ENCODE data around the gene GARIN3. TPM values are rescaled to one million over a fixed set of nuclear protein-coding genes. Genes with fewer than 3 reads are reported as not detected.

GARIN3 gene
- total and polyA plus RNA-seq, 4 donors: not detected

DNA sequence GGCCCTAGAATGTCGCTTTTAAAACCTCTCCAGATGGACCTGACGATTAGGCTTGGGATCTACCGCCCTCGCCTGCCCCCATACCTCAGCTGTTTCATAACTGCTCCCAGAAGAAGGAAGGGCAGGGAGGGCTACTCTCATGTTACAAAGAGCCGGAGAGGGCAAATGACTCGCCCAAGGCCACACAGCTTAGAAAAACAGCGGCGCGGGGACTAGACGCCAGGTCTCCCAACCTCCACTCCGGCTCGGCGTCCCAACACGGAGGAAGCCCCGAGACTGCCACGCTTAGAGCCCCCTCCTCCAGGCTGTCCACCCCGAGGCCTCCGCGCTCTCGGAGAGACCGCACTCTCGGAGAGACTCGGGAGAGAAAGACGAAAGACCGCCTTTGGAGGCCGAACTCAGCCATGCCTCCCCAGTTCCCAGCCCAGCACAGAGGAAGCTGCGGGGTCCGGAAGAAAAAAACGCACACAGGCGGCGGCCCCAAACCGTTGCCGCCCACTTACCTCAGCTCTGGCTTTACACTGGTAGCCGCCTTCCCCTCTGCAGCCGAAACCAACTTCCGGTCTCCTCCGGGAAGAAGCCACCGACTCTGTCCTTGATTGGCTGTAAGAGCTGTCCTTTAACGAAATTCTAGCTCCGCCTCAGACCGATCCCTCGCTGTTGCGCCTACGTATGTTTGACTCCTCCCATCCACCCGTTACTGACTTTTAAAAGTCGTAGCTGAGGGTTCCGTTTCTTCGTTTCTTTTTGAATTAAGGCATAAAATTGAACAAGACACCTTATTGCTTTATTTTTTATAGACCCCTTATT lies 23.5 kb downstream of the GARIN3 start, which contains the start of gene MED7:
TSS of gene MED7 (minus strand) at position 549 of the 810 bp plus-strand sequence. CDS start 3,434 bp downstream, outside the sequence.
- ATAC-seq (ENCODE audit: low FRiP score) (peak; percentile 98), DNase-seq (peak; percentile 91 to 96)
- H3K4me1 ChIP-seq (ENCODE audit: control insufficient read depth in 1 of 2, insufficient read depth in 2 of 2, low read length in 2 of 2): no peaks in the 10 kb centered on the region
- intact Hi-C loops (cut with DNase I): loop anchor here in 1 of 2 donors (10.0 kb wide), 1 partner anchor 818 kb away; the partner anchor contains the start of gene SGCD
- no peaks in the 10 kb centered on the region for H3K36me3 ChIP-seq (ENCODE audit: control insufficient read depth in 1 of 2, insufficient read depth in 2 of 2, low read length in 1 of 2)
- peak within 1 kb of the TSS; percentile 82 to 95 for H3K4me3 ChIP-seq (ENCODE audit: low read length in 2 of 2)
- H3K9me3 ChIP-seq (ENCODE audit: control insufficient read depth, low read length): no peaks in the 10 kb centered on the region
- WGBS, 2 donors: 1% methylated on average over 42 to 48 of the region's 48 CpGs
- peak within 1 kb of the TSS; percentile 78 to 98 for H3K27ac ChIP-seq (ENCODE audit: low read depth in 1 of 2, low read length in 2 of 2)
- no peaks in the 10 kb centered on the region for H3K27me3 ChIP-seq (ENCODE audit: control insufficient read depth in 1 of 2, insufficient read depth in 2 of 2, low read length in 1 of 2)

DNA sequence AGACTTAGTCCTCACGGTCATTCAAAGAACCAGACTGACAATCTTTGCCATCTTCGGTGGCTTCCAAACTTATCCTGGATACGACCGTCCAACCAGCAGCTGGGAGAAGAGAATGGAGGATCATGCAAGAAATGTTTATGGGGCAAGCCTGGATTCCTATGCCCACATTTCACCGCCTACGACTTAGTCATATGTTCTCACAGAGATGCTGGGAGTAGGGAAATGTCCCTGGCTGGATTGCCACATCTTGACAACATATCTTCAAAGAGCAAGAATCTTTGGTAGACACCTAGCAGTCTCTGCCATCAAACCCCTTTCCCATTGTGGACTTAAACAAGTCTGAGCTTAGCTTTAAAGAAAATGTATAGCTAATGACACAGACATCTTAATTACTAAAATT lies 28.4 kb downstream of the GARIN3 start:
- Histone ChIP-seq H3K9me3 (ENCODE audit: control insufficient read depth, low read length) (no peaks in the 10 kb centered on the region), H3K27ac (ENCODE audit: low read depth in 1 of 2, low read length in 2 of 2) (no peak overlapping the region), H3K4me3 (ENCODE audit: low read length in 2 of 2) (no peak overlapping the region), H3K36me3 (ENCODE audit: control insufficient read depth in 1 of 2, insufficient read depth in 2 of 2, low read length in 1 of 2) (no peaks in the 10 kb centered on the region), H3K27me3 (ENCODE audit: control insufficient read depth in 1 of 2, insufficient read depth in 2 of 2, low read length in 1 of 2) (no peaks in the 10 kb centered on the region), H3K4me1 (ENCODE audit: control insufficient read depth in 1 of 2, insufficient read depth in 2 of 2, low read length in 2 of 2) (no peaks in the 10 kb centered on the region)
- WGBS, 2 donors: 92 to 95% methylated on average over 6 of the region's 6 CpGs
- ATAC-seq (ENCODE audit: low FRiP score) (no peak), DNase-seq (no peak)
- intact Hi-C loops (cut with DNase I): no loop called here

DNA sequence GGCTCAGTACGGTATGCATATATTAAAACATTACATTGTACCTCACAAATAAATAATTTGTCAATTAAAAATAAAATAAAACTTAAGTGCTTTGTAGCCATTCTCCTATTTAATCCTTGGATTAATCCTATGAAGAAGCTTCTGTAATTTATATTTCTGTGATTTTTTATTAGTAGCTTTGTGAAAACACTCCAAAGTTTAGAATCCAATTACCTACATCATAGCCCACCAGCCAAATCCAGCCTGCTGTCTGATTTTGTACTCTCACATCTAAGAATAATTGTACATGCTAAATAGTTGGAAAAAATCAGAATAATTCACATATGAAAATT lies 33.8 kb downstream of the GARIN3 start:
- H3K4me1 ChIP-seq (ENCODE audit: control insufficient read depth in 1 of 2, insufficient read depth in 2 of 2, low read length in 2 of 2): no peaks in the 10 kb centered on the region

DNA sequence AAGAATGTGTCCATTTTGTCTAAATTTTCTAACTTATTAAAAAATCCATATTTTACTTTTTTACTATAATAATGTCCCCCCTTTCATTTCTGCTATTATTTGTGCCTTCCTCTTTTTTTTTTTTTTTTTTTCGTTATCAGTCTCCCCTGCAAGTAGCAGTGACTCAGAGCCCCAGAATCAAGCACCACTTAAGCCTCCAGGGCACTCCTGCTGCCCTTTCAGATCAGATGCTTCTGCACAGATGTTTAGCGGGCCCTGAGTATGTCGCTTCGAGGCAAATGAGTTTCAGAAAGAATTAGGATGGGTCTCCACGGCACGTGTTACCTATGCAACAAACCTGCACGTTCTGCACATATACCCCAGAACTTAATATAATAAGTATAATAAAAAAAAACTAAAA lies 35.1 kb downstream of the GARIN3 start:
- Histone ChIP-seq H3K36me3 (ENCODE audit: control insufficient read depth in 1 of 2, insufficient read depth in 2 of 2, low read length in 1 of 2) (no peaks in the 10 kb centered on the region), H3K27ac (ENCODE audit: low read depth in 1 of 2, low read length in 2 of 2) (no peak overlapping the region), H3K27me3 (ENCODE audit: control insufficient read depth in 1 of 2, insufficient read depth in 2 of 2, low read length in 1 of 2) (no peaks in the 10 kb centered on the region), H3K9me3 (ENCODE audit: control insufficient read depth, low read length) (no peaks in the 10 kb centered on the region), H3K4me1 (ENCODE audit: control insufficient read depth in 1 of 2, insufficient read depth in 2 of 2, low read length in 2 of 2) (no peaks in the 10 kb centered on the region), H3K4me3 (ENCODE audit: low read length in 2 of 2) (no peak overlapping the region)
- ATAC-seq (ENCODE audit: low FRiP score) (no peak), DNase-seq (no peak)
- intact Hi-C loops (cut with DNase I): no loop called here
- WGBS, 2 donors: 78 to 79% methylated on average over 7 of the region's 7 CpGs

More for the DNA sequence above, 33.8 kb downstream of the GARIN3 start:
- 6 to 20% methylated on average over 1 of the region's 1 CpG for WGBS, 2 donors
- H3K27me3 ChIP-seq (ENCODE audit: control insufficient read depth in 1 of 2, insufficient read depth in 2 of 2, low read length in 1 of 2): no peaks in the 10 kb centered on the region
- DNase-seq: no peak
- no peak overlapping the region for H3K27ac ChIP-seq (ENCODE audit: low read depth in 1 of 2, low read length in 2 of 2)
- no peaks in the 10 kb centered on the region for H3K36me3 ChIP-seq (ENCODE audit: control insufficient read depth in 1 of 2, insufficient read depth in 2 of 2, low read length in 1 of 2)
- no peaks in the 10 kb centered on the region for H3K9me3 ChIP-seq (ENCODE audit: control insufficient read depth, low read length)
- no peak for ATAC-seq (ENCODE audit: low FRiP score)
- no peak overlapping the region for H3K4me3 ChIP-seq (ENCODE audit: low read length in 2 of 2)
- intact Hi-C loops (cut with DNase I): no loop called here

DNA sequence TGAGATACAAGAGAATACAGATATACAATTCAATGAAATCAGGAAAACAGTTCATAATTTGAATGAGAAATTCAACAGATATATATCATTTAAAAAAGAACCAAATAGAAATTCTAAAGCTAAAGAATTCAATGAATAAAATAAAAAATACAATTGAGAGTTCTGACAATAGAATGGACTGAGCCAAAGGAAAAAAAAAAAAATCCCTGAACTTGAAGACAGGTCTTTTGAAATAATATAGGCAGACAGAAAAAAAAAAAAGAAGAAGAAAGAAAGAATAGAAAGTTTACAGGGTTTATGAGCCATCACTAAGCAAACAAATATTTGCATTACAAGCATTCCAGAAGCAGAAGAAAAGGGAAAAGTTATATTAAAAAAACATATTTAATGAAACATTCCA lies 44.4 kb downstream of the GARIN3 start:
- intact Hi-C loops (cut with DNase I): no loop called here
- peaks cover 2% of the 10 kb centered on the region for H3K9me3 ChIP-seq (ENCODE audit: control insufficient read depth, low read length)
- no peak for DNase-seq
- no peak overlapping the region for H3K4me3 ChIP-seq (ENCODE audit: low read length in 2 of 2)
- no peaks in the 10 kb centered on the region for H3K36me3 ChIP-seq (ENCODE audit: control insufficient read depth in 1 of 2, insufficient read depth in 2 of 2, low read length in 1 of 2)
- no peaks in the 10 kb centered on the region for H3K4me1 ChIP-seq (ENCODE audit: control insufficient read depth in 1 of 2, insufficient read depth in 2 of 2, low read length in 2 of 2)
- no peaks in the 10 kb centered on the region for H3K27me3 ChIP-seq (ENCODE audit: control insufficient read depth in 1 of 2, insufficient read depth in 2 of 2, low read length in 1 of 2)
- no peak for ATAC-seq (ENCODE audit: low FRiP score)
- H3K27ac ChIP-seq (ENCODE audit: low read depth in 1 of 2, low read length in 2 of 2): no peak overlapping the region

DNA sequence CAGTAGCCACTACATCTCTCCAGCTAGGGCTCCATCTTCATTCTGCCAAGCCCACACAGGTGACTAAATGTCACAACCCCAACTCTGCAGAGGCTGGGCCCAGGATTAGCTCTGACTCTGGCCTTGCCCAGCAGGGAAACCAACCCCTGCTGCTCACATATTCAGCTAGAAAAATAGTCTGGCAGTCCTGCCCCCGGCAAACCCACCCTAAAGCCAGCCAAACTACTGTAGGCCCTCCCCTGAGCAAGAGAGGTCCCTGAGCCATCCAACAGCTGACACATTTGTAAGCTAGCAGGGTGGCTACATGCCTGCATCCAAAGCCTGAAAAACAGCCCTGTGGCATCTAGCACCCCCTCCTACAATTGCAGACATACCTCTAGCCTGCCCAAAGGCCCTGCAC lies 46.0 kb downstream of the GARIN3 start:
- Histone ChIP-seq H3K9me3 (ENCODE audit: control insufficient read depth, low read length) (peaks cover 2% of the 10 kb centered on the region), H3K4me3 (ENCODE audit: low read length in 2 of 2) (no peak overlapping the region), H3K27ac (ENCODE audit: low read depth in 1 of 2, low read length in 2 of 2) (no peak overlapping the region), H3K4me1 (ENCODE audit: control insufficient read depth in 1 of 2, insufficient read depth in 2 of 2, low read length in 2 of 2) (no peaks in the 10 kb centered on the region), H3K36me3 (ENCODE audit: control insufficient read depth in 1 of 2, insufficient read depth in 2 of 2, low read length in 1 of 2) (no peaks in the 10 kb centered on the region), H3K27me3 (ENCODE audit: control insufficient read depth in 1 of 2, insufficient read depth in 2 of 2, low read length in 1 of 2) (no peaks in the 10 kb centered on the region)
- DNase-seq (no peak), ATAC-seq (ENCODE audit: low FRiP score) (no peak)
- 77 to 80% methylated on average over 1 of the region's 1 CpG for WGBS, 2 donors
- intact Hi-C loops (cut with DNase I): no loop called here

DNA sequence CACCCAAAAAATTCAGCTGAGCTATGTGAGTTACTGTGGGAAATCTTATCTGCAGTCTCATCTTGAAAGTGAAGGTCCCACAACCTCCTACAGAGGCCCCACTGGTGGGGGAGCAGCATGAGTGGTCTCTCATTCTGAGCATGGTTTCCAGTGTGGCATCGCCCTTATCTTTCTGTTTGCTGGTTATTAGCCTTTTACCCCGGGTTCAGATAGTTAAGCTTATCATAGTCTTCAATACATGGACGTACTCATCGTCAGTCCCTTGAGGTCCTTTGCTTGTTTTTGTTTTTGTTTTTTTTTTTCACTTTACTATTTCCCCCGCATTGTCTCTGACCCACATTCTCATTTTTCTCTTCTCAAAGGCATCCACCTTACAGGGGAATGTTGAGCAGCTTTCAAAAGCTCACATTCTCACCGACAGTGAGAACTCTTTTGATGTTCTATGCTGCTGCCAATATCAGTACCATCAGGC lies 49.5 kb downstream of the GARIN3 start:
- Histone ChIP-seq H3K36me3 (ENCODE audit: control insufficient read depth in 1 of 2, insufficient read depth in 2 of 2, low read length in 1 of 2) (no peaks in the 10 kb centered on the region), H3K27me3 (ENCODE audit: control insufficient read depth in 1 of 2, insufficient read depth in 2 of 2, low read length in 1 of 2) (no peaks in the 10 kb centered on the region), H3K4me1 (ENCODE audit: control insufficient read depth in 1 of 2, insufficient read depth in 2 of 2, low read length in 2 of 2) (no peaks in the 10 kb centered on the region), H3K27ac (ENCODE audit: low read depth in 1 of 2, low read length in 2 of 2) (no peak overlapping the region), H3K4me3 (ENCODE audit: low read length in 2 of 2) (no peak overlapping the region), H3K9me3 (ENCODE audit: control insufficient read depth, low read length) (peaks cover 2% of the 10 kb centered on the region)
- intact Hi-C loops (cut with DNase I): no loop called here
- no peak for DNase-seq
- 76 to 82% methylated on average over 6 of the region's 6 CpGs for WGBS, 2 donors
- no peak for ATAC-seq (ENCODE audit: low FRiP score)

DNA sequence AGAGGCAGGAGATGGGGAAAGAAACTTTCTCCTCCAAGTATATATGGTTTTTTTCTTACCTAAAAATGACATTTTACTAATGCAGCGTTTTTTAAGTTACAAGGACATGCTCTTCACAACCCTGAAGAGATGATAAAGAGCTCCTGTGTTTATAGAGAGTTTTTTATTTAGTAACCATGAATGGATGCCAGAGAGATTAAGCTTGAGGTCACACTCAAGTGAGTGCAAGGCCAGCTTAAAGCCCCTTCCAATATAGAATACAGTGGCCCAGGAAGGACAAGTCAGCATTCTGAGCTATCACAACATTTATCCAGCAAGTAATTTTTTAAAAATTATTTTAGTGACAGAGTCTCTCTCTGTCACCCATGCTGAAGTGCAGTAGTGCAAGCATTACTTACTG lies 50.6 kb downstream of the GARIN3 start:
- no peak overlapping the region for H3K4me3 ChIP-seq (ENCODE audit: low read length in 2 of 2)
- 27 to 57% methylated on average over 1 of the region's 1 CpG for WGBS, 2 donors
- H3K9me3 ChIP-seq (ENCODE audit: control insufficient read depth, low read length): no peaks in the 10 kb centered on the region
- H3K4me1 ChIP-seq (ENCODE audit: control insufficient read depth in 1 of 2, insufficient read depth in 2 of 2, low read length in 2 of 2): no peaks in the 10 kb centered on the region
- intact Hi-C loops (cut with DNase I): no loop called here
- no peaks in the 10 kb centered on the region for H3K36me3 ChIP-seq (ENCODE audit: control insufficient read depth in 1 of 2, insufficient read depth in 2 of 2, low read length in 1 of 2)
- H3K27me3 ChIP-seq (ENCODE audit: control insufficient read depth in 1 of 2, insufficient read depth in 2 of 2, low read length in 1 of 2): no peaks in the 10 kb centered on the region
- DNase-seq (no peak), ATAC-seq (ENCODE audit: low FRiP score) (no peak)
- no peak overlapping the region for H3K27ac ChIP-seq (ENCODE audit: low read depth in 1 of 2, low read length in 2 of 2)

DNA sequence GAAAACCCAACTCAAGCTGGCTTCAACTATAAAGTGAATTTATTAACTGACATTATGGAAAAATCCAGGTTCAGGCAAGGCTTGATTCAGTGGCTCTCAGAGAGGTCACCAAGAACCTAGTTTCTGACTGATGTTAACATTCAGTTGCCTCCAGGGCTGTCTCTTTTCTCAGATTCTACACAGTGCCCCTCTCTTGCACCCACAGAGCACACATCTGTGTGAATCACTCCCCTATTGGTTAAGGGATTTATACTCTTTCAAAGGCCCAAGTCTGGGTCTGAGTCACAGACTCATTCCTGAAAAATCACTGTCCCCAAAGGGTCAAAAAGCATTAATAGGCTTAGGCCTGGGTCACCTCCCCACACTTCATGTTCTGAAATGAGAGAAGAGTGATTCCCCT lies 51.1 kb downstream of the GARIN3 start:
- H3K4me1 ChIP-seq (ENCODE audit: control insufficient read depth in 1 of 2, insufficient read depth in 2 of 2, low read length in 2 of 2): no peaks in the 10 kb centered on the region
- no peak for DNase-seq
- ATAC-seq (ENCODE audit: low FRiP score): no peak
- H3K4me3 ChIP-seq (ENCODE audit: low read length in 2 of 2): no peak overlapping the region
- no peaks in the 10 kb centered on the region for H3K9me3 ChIP-seq (ENCODE audit: control insufficient read depth, low read length)
- intact Hi-C loops (cut with DNase I): no loop called here
- H3K27me3 ChIP-seq (ENCODE audit: control insufficient read depth in 1 of 2, insufficient read depth in 2 of 2, low read length in 1 of 2): no peaks in the 10 kb centered on the region
- H3K36me3 ChIP-seq (ENCODE audit: control insufficient read depth in 1 of 2, insufficient read depth in 2 of 2, low read length in 1 of 2): no peaks in the 10 kb centered on the region
- no peak overlapping the region for H3K27ac ChIP-seq (ENCODE audit: low read depth in 1 of 2, low read length in 2 of 2)
